ENCODE data around the gene PGM2L1.

PGM2L1 gene

DNA sequence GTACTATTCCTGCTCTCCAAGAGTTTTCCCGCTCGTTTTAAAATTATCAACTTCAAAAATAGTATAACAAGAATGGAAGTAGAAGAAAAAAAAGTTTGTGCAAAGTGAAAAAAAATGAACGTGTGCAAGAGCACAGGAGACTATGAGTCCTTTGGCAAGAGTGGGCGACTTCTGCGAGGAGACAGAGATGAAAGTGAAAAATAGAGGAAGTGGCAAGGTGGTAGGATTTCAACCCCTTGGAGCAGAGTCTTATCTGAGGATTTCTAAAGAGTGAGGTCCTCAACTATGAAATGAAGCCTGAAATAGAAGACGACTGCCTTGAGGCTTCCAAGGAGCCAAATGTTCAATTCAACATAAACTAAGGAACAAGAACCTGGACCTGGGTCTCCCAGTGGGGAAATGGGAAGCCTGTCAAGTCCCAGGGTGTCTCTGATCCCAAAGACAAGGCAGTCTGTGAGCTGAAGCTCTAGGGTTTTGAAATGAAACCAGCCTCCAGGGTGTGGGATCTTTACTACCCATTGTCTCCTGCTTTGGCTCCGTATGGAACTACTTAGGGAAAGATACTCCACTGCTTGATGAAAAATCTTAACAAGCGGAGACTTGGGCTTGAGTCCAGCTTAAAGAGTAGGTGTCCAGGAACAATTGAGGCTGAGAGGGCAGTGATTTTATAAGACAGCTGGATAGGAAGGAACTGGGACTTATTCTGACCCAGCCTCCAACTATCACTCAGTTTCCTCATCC lies 91.6 kb downstream of the PGM2L1 start:
- no peak overlapping the region for H3K27ac ChIP-seq (ENCODE audit: low read depth, low read length)
- no peak overlapping the region for H3K9ac ChIP-seq (ENCODE audit: low read length)
- H3K36me3 ChIP-seq (ENCODE audit: control insufficient read depth, insufficient read depth, low read length) = no peaks in the 10 kb centered on the region
- no peak overlapping the region for H3K4me3 ChIP-seq (ENCODE audit: low read length)
- peaks cover 3% of the 10 kb centered on the region for H3K27me3 ChIP-seq (ENCODE audit: control insufficient read depth, insufficient read depth, low read length)
- H3K4me1 ChIP-seq (ENCODE audit: control insufficient read depth, insufficient read depth, low read length) = no peaks in the 10 kb centered on the region

DNA sequence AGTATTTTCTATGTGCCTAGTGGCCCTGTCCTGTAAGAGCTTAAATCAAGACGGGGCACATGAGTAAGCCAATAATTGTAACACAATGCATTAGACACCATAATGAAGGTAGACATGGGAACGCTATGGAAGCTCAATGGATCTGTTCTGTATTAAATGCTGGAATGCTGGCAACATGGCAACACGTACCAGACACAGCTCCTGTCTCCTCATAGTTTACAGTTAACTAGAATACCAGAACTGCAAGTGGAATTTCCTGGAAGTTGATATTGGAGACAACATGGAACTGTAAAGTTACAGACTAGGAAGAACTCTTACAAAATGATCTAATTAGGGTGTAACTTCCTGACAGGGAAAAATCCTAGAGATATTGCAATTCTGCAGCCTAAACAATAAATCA lies 99.2 kb downstream of the PGM2L1 start:
- H3K36me3 ChIP-seq (ENCODE audit: control insufficient read depth, insufficient read depth, low read length) = no peaks in the 10 kb centered on the region
- no peak overlapping the region for H3K27ac ChIP-seq (ENCODE audit: low read depth, low read length)
- H3K9ac ChIP-seq (ENCODE audit: low read length) = no peak overlapping the region

DNA sequence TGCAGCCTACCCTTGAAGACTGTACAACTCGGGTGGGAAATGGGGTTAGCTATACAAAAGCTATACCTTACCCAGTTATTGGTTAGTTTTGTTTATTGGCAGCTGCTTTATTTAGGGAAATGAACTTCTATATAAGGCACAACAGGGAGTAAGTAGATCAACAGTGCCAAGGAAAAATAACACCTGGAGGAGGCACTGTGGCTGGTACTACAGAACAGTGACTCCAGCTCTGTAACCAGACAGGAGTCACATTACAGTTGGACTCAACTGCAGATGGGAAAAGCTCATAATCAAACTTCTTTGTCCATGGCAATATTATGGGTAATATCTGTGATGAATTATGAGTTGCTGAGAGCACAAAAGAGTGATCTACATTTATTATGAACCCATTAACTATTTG lies 100.7 kb downstream of the PGM2L1 start:
- H3K27ac ChIP-seq (ENCODE audit: low read depth, low read length) = no peak overlapping the region
- H3K9ac ChIP-seq (ENCODE audit: low read length) = no peak overlapping the region
- H3K27me3 ChIP-seq (ENCODE audit: control insufficient read depth, insufficient read depth, low read length) = no peaks in the 10 kb centered on the region
- no peak overlapping the region for H3K4me3 ChIP-seq (ENCODE audit: low read length)
- H3K36me3 ChIP-seq (ENCODE audit: control insufficient read depth, insufficient read depth, low read length) = no peaks in the 10 kb centered on the region
- H3K4me1 ChIP-seq (ENCODE audit: control insufficient read depth, insufficient read depth, low read length) = no peaks in the 10 kb centered on the region

More for the DNA sequence above, 99.2 kb downstream of the PGM2L1 start:
- Histone ChIP-seq H3K27me3 (ENCODE audit: control insufficient read depth, insufficient read depth, low read length) (no peaks in the 10 kb centered on the region), H3K4me3 (ENCODE audit: low read length) (no peak overlapping the region), H3K4me1 (ENCODE audit: control insufficient read depth, insufficient read depth, low read length) (no peaks in the 10 kb centered on the region)

DNA sequence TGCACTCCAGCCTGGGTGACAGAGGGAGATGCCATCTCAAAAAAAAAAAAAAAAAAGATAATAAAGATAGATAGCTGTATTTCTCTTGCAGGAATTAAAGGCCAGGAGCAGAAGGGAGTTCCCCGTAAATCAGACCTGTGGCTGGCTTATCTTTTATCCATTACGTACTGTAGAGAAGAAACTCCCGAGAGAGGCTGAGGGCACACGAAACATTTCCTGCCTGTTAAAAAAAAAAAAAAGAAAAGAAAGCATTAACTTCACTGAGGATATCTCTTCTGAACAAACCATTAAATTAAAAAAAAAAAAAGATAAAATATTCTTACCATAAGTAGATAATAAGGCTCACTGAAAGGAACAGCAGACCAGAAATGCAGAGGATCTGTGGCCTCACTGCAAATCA lies 109.3 kb downstream of the PGM2L1 start:
- no peak overlapping the region for H3K9ac ChIP-seq (ENCODE audit: low read length)
- H3K36me3 ChIP-seq (ENCODE audit: control insufficient read depth, insufficient read depth, low read length) = no peaks in the 10 kb centered on the region
- no peak overlapping the region for H3K27ac ChIP-seq (ENCODE audit: low read depth, low read length)
- no peak overlapping the region for H3K4me3 ChIP-seq (ENCODE audit: low read length)
- H3K4me1 ChIP-seq (ENCODE audit: control insufficient read depth, insufficient read depth, low read length) = no peaks in the 10 kb centered on the region
- H3K27me3 ChIP-seq (ENCODE audit: control insufficient read depth, insufficient read depth, low read length) = no peaks in the 10 kb centered on the region

DNA sequence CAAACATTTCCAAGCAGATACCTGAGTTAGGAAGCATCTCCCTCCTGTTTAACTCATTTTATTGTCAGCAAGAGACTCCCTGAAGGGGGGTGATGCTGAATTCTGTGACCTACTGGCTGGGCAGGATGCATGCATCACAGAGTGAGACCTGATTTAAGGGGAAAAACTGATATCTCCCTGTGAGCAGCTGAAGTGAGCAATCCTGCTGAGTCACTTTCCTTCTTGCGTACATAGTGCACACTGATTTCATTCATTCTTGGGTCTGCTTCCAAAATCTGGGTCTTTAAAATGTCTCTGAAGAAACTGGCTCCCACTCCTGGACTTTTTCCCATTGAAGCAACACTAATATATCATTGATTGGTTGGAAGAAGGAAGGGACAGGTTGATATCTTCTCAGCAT lies 110.1 kb downstream of the PGM2L1 start:
- Histone ChIP-seq H3K27me3 (ENCODE audit: control insufficient read depth, insufficient read depth, low read length) (no peaks in the 10 kb centered on the region), H3K27ac (ENCODE audit: low read depth, low read length) (no peak overlapping the region), H3K9ac (ENCODE audit: low read length) (no peak overlapping the region), H3K36me3 (ENCODE audit: control insufficient read depth, insufficient read depth, low read length) (no peaks in the 10 kb centered on the region), H3K4me1 (ENCODE audit: control insufficient read depth, insufficient read depth, low read length) (no peaks in the 10 kb centered on the region), H3K4me3 (ENCODE audit: low read length) (no peak overlapping the region)

DNA sequence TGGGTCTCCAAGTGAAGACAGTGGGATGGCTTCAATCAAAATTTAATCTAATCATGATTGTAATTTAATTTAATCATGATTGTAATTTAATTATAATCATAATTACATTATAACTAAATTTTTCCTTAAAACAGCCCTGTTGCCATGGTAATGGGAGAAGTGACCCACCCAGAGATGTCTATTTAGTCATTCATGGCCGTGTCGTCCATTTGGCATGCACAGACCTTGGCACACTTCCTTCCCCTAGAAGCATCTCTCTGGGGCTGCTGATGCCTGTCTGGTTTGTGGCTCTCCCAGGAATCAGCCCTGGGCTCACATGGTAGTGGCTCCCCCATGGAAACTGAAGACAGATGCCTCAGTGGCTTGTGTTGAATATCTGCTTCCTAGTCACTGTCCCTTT lies 113.8 kb downstream of the PGM2L1 start:
- Histone ChIP-seq H3K9ac (ENCODE audit: low read length) (no peak overlapping the region), H3K4me3 (ENCODE audit: low read length) (no peak overlapping the region), H3K27ac (ENCODE audit: low read depth, low read length) (no peak overlapping the region), H3K27me3 (ENCODE audit: control insufficient read depth, insufficient read depth, low read length) (no peaks in the 10 kb centered on the region), H3K36me3 (ENCODE audit: control insufficient read depth, insufficient read depth, low read length) (no peaks in the 10 kb centered on the region), H3K4me1 (ENCODE audit: control insufficient read depth, insufficient read depth, low read length) (no peaks in the 10 kb centered on the region)

DNA sequence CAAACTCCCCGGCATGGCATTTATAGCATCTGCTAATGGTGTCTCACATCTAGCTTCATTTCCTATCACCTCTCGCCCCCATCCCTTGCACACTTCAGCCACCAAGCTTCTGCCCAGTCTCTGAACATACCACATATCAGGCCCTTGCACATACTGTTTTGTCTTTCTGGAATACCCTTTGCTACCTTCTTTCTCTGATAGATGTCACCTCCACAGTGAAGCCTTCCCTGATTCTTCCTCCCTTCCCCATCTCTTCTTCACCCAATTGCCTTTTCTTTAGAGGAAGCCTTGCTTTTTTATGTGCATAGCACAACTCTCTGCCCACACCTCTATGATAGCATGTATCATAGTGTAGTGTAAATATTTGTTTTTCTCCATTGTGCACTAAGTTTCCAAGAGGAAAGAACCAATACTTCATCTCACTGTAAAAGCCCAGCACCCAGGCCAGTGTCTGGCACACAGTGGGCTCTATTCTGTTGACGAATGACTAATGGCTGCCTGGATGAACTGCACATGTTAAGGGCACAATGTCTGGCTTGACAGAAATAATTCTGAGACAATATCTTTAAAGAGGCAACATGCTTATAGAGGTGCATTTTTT lies 114.6 kb downstream of the PGM2L1 start:
- H3K4me1 ChIP-seq (ENCODE audit: control insufficient read depth, insufficient read depth, low read length) = peaks cover 4% of the 10 kb centered on the region
- H3K9ac ChIP-seq (ENCODE audit: low read length) = no peak overlapping the region

DNA sequence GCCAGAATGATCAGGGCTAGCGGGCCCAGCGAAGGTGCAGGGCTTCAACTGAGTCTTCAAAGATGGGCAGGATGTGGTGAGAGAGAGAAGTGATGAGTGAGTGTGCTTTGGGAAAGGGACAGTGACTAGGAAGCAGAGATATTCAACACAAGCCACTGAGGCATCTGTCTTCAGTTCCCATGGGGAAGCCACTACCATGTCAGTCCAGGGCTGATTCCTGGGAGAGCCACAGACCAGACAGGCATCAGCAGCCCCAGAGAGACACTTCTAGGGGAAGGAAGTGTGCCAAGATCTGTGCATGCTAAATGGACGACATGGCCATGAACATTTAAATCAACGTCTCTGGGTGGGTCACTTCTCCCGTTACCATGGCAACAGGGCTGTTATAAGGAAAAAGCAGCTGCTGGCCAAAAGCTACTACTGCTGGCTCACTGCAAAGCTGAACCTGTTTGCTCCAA lies 115.3 kb downstream of the PGM2L1 start:
- Histone ChIP-seq H3K4me1 (ENCODE audit: control insufficient read depth, insufficient read depth, low read length) (peaks cover 4% of the 10 kb centered on the region), H3K36me3 (ENCODE audit: control insufficient read depth, insufficient read depth, low read length) (no peaks in the 10 kb centered on the region), H3K4me3 (ENCODE audit: low read length) (no peak overlapping the region), H3K27ac (ENCODE audit: low read depth, low read length) (no peak overlapping the region), H3K9ac (ENCODE audit: low read length) (no peak overlapping the region), H3K27me3 (ENCODE audit: control insufficient read depth, insufficient read depth, low read length) (no peaks in the 10 kb centered on the region)

More for the DNA sequence above, 114.6 kb downstream of the PGM2L1 start:
- Histone ChIP-seq H3K27me3 (ENCODE audit: control insufficient read depth, insufficient read depth, low read length) (no peaks in the 10 kb centered on the region), H3K4me3 (ENCODE audit: low read length) (no peak overlapping the region), H3K27ac (ENCODE audit: low read depth, low read length) (no peak overlapping the region), H3K36me3 (ENCODE audit: control insufficient read depth, insufficient read depth, low read length) (no peaks in the 10 kb centered on the region)

DNA sequence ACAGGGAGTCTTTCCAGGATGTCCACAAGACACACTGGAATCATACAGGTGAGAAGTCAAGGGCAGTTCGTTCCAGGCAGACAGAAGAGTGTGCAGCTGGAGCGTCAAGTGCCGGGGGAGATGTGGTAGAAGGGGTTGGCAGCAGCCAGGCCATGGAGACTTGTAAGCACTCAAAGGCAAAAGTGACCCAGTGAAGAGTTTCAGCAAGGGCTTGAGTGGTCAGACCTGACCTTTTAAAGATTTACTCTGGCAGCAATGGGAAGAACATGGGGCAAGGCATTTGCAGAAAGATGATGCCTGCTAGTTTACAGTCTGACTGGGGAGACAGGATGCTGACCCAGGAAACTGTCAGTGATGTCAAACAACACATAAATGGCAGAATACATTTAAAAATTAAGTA lies 115.8 kb downstream of the PGM2L1 start:
- H3K4me1 ChIP-seq (ENCODE audit: control insufficient read depth, insufficient read depth, low read length) = peaks cover 4% of the 10 kb centered on the region

DNA sequence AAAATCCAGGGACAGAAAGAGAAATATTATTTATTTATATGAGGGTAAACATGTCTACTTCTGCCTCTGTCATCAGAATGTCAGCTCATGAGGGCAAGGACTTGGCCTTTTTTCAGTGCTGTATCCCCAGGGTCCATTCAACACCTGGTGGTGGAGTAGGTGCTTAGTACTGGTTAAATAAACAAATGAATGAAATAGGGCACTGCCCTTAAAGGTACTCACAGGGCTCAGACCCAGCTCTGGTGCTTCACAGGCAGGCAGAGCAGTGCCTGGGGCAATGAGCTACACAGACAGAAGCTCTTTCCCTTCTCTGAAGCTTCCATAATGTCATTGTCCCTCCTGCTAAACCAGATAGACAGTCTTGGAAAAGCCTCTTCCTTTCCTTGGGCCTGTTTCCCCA lies 117.7 kb downstream of the PGM2L1 start:
- Histone ChIP-seq H3K4me1 (ENCODE audit: control insufficient read depth, insufficient read depth, low read length) (peaks cover 4% of the 10 kb centered on the region), H3K27me3 (ENCODE audit: control insufficient read depth, insufficient read depth, low read length) (no peaks in the 10 kb centered on the region), H3K4me3 (ENCODE audit: low read length) (no peak overlapping the region), H3K9ac (ENCODE audit: low read length) (no peak overlapping the region), H3K27ac (ENCODE audit: low read depth, low read length) (no peak overlapping the region), H3K36me3 (ENCODE audit: control insufficient read depth, insufficient read depth, low read length) (no peaks in the 10 kb centered on the region)

More for the DNA sequence above, 115.8 kb downstream of the PGM2L1 start:
- Histone ChIP-seq H3K27me3 (ENCODE audit: control insufficient read depth, insufficient read depth, low read length) (no peaks in the 10 kb centered on the region), H3K27ac (ENCODE audit: low read depth, low read length) (no peak overlapping the region), H3K4me3 (ENCODE audit: low read length) (no peak overlapping the region), H3K36me3 (ENCODE audit: control insufficient read depth, insufficient read depth, low read length) (no peaks in the 10 kb centered on the region), H3K9ac (ENCODE audit: low read length) (no peak overlapping the region)

All from rectal smooth muscle tissue (tissue), 1 donor.